GM12878 (cell line): ENCODE data around the gene FHL5. TPM values are rescaled to one million over a fixed set of nuclear protein-coding genes. Genes with fewer than 3 reads are reported as not detected.

Source experiments
- ATAC-seq: fragments of 200-7000 bp; cut with Tn5 transposase; 3 replicates; pipeline ENCODE4 v1.9.1; 2020; ENCODE audit warnings: mild to moderate bottlenecking, moderate library complexity
- BruUV-seq: library from RNA; stranded (reverse); fragments of 400-500 nt; replicated peaks from 2 replicates; lab custom pipeline; 2021; lab: Mats Ljungman, UMichigan
- CTCF ChIA-PET: fragments of 300-600 bp; sonication (Branson Sonifier 250); formaldehyde crosslinking; extraction: SDS; loops from one replicate; lab custom pipeline; 2021; ENCODE audit warnings: inconsistent platforms; lab: Yijun Ruan, JAX
- POLR2A ChIA-PET: fragments of 350-600 bp; formaldehyde crosslinking; extraction: SDS; loops from one replicate; lab custom pipeline; 2021; ENCODE audit warnings: inconsistent platforms; lab: Charles Lee
- RAD21 ChIA-PET: fragments of 300-600 bp; sonication (Branson Sonifier 250); formaldehyde crosslinking; loops from one replicate; lab custom pipeline; 2023; ENCODE audit warnings: antibody characterized with exemption; ENCODE audit not compliant: unreplicated experiment; lab: Charles Lee
- SMC1A ChIA-PET: fragments of 300-600 bp; sonication (Branson Sonifier 250); formaldehyde crosslinking; loops from one replicate; lab custom pipeline; 2023; ENCODE audit not compliant: unreplicated experiment, uncharacterized antibody; lab: Charles Lee
- DNase-seq: peaks from one replicate; pipeline ENCODE4 v3.0.0-alpha.2; 2011; ENCODE audit warnings: low read depth, low spot score
- FAIRE-seq: peaks from 3 replicates; lab custom pipeline; 2011; peaks lifted over from hg19 to GRCh38; lab: Jason Lieb, UNC
- H2AFZ ChIP-seq: 2 replicates; pipeline ENCODE4 v1.6.0; 2011; ENCODE audit warnings: low read depth, low read length, control low read depth; ENCODE audit not compliant: control insufficient read depth
- H3K27ac ChIP-seq: 2 replicates; pipeline ENCODE4 v1.5.1; 2011; ENCODE audit warnings: control low read depth; ENCODE audit not compliant: control insufficient read depth, insufficient read depth
- H3K27me3 ChIP-seq, 2 experiments: replicated peaks in 1 of 2; 2 replicates each; pipeline versions ENCODE4 v1.6.0 to v1.6.1; 2011; ENCODE audit warnings: low read length in 1 of 2; ENCODE audit not compliant: control insufficient read depth in 2 of 2, insufficient read depth in 2 of 2
- H3K36me3 ChIP-seq, 2 experiments: 2 replicates each; pipeline ENCODE4 v1.5.1; 2011; ENCODE audit warnings: low read length in 1 of 2; ENCODE audit not compliant: control insufficient read depth in 2 of 2, insufficient read depth in 2 of 2
- H3K4me1 ChIP-seq: 2 replicates; pipeline ENCODE4 v1.6.1; 2011; ENCODE audit warnings: mild to moderate bottlenecking, low read length, moderate library complexity, mixed read lengths; ENCODE audit not compliant: control insufficient read depth, insufficient read depth
- H3K4me2 ChIP-seq: 2 replicates; pipeline ENCODE4 v1.6.0; 2011; ENCODE audit warnings: control low read depth; ENCODE audit not compliant: control insufficient read depth, insufficient read depth
- H3K4me3 ChIP-seq: fragments of 200-600 bp; sonication (generic); 2 replicates; pipeline ENCODE4 v1.5.1; 2016
- H3K79me2 ChIP-seq: 2 replicates; pipeline ENCODE4 v1.6.0; 2011; ENCODE audit warnings: low read length; ENCODE audit not compliant: control insufficient read depth, insufficient read depth
- H3K9ac ChIP-seq: 2 replicates; pipeline ENCODE4 v1.8.0; 2011; ENCODE audit warnings: low read length, control low read depth, mixed read lengths; ENCODE audit not compliant: control insufficient read depth, insufficient read depth
- H3K9me3 ChIP-seq: replicated peaks from 3 replicates; pipeline ENCODE4 v1.5.1; 2011; ENCODE audit warnings: mild to moderate bottlenecking, low read length; ENCODE audit not compliant: control insufficient read depth, insufficient read depth
- H4K20me1 ChIP-seq: 2 replicates; pipeline ENCODE4 v1.6.0; 2011; ENCODE audit not compliant: control insufficient read depth, insufficient read depth
- BCL11A ChIP-seq: IDR thresholded peaks from 2 replicates; pipeline ENCODE4 v1.6.1; 2011; ENCODE audit warnings: low read depth, low read length
- CREM ChIP-seq: IDR thresholded peaks from 2 replicates; pipeline ENCODE4 v1.6.1; 2014; ENCODE audit warnings: antibody characterized with exemption, low read depth
- IKZF1 ChIP-seq: fragments of 450-650 bp; conservative IDR thresholded peaks from 2 replicates; pipeline ENCODE4 v1.6.1; 2017; ENCODE audit warnings: antibody characterized with exemption, mild to moderate bottlenecking
- NBN ChIP-seq: fragments of 450-650 bp; IDR thresholded peaks from 2 replicates; pipeline ENCODE4 v1.6.1; 2016
- RCOR1 ChIP-seq: conservative IDR thresholded peaks from 2 replicates; pipeline ENCODE4 v1.6.1; 2012; ENCODE audit warnings: low read depth, low read length, improper control_type of control experiment
- RUNX3 ChIP-seq: IDR thresholded peaks from 2 replicates; pipeline ENCODE4 v1.6.1; 2012; ENCODE audit warnings: low read length, inconsistent platforms
- TCF12 ChIP-seq: IDR thresholded peaks from 2 replicates; pipeline ENCODE4 v1.6.1; 2011; ENCODE audit warnings: low read depth, mild to moderate bottlenecking, low read length
- ZNF24 ChIP-seq: fragments of 450-650 bp; IDR thresholded peaks from 2 replicates; pipeline ENCODE4 v1.6.1; 2017; ENCODE audit warnings: antibody characterized with exemption, mild to moderate bottlenecking
- WGBS: methylation state at CpG from one replicate; pipeline ENCODE4 v1.1.6; 2016; ENCODE audit warnings: low lambda C conversion rate; ENCODE audit not compliant: insufficient replicate concordance, insufficient coverage; ENCODE audit errors: missing lambda C conversion rate; 5-methylcytosine and 5-hydroxymethylcytosine counted together
- in situ Hi-C: fragments of 300-500 bp; cut with MboI; formaldehyde crosslinking; loops from 9 replicates; pipeline ENCODE4 v1.14.3; 2018; ENCODE audit warnings: mixed read lengths
- intact Hi-C: fragments of 100-400 bp; cut with micrococcal nuclease; formaldehyde crosslinking; loops from one replicate; pipeline ENCODE4 v1.14.2; 2022; ENCODE audit not compliant: unreplicated experiment
- polyA plus RNA-seq, 11 experiments: library from polyadenylated mRNA; depleted of rRNA in 4 of 11; unstranded in 6 of 11; stranded (reverse) in 5 of 11; fragments of >200 nt; fragmentation: Nextera tagmentation in 4 of 11; fragmentation: Illumina TruSeq in 1 of 11; extraction: Ambion mirVana in 4 of 11; extraction: Trizol in 1 of 11; gene quantifications; 1 replicate in 1 of 11; 2 replicates in 10 of 11; pipeline versions ENCODE4 v1.2.1 to v1.2.3, GENCODE V29; 2011 to 2016; ENCODE audit warnings: inconsistent platforms in 2 of 11, missing spikeins in 2 of 11, low read depth in 1 of 11
- total RNA-seq, 4 experiments: library from RNA; depleted of rRNA in 3 of 4; stranded (reverse); fragments of >200 nt in 3 of 4; fragmentation: Illumina TruSeq in 1 of 4; extraction: Trizol in 1 of 4; gene quantifications; 2 replicates each; pipeline versions ENCODE4 v1.2.1 to v1.2.3, GENCODE V29; 2013 to 2021
- TF ChIP-seq, protein P1 (sequence below): fragments of 450-650 bp; conservative IDR thresholded peaks from 2 replicates; pipeline ENCODE4 v1.6.1; 2017; ENCODE audit warnings: mild to moderate bottlenecking, moderate library complexity

The FHL5 gene
- total and polyA plus RNA-seq, 10 of the 15 experiments (the other 5 are each of a cell fraction or from before 2014, with no cell fraction given): 0.16 TPM; not detected in 9

GRCh38 chr6:96651816-96652215 lies 88.9 kb downstream of the FHL5 start:
- ChIA-PET RAD21 (interaction anchor here (0.6 to 1.9 kb wide), 5 partner anchors 25 to 254 kb away, joined by 3 to 7 read pairs (median 3); no protein-coding TSS in a partner anchor), CTCF (interaction anchor here (0.9 to 2.9 kb wide), 4 partner anchors 9 to 408 kb away, joined by 4 to 16 read pairs (median 6); no protein-coding TSS in a partner anchor), POLR2A (interaction anchor here (0.6 to 0.8 kb wide), 2 partner anchors 182 to 573 kb away, joined by 3 read pairs; no protein-coding TSS in a partner anchor), SMC1A (interaction anchor here (0.5 to 2.3 kb wide), 8 partner anchors 8 to 1074 kb away, joined by 3 to 8 read pairs (median 4); no protein-coding TSS in a partner anchor)
- no peak overlapping the region for H3K4me2 ChIP-seq
- H3K9me3 ChIP-seq: no peaks in the 10 kb centered on the region
- peak overlapping the region; percentile 21; the same call in 1 of the 2 replicates for H2AFZ ChIP-seq
- no peaks in the 10 kb centered on the region for H4K20me1 ChIP-seq
- H3K27me3 ChIP-seq: no peaks in the 10 kb centered on the region
- no peak overlapping the region for H3K4me3 ChIP-seq
- H3K27ac ChIP-seq: no peak overlapping the region
- FAIRE-seq: peak; percentile 47
- TF ChIP-seq, protein P1, sequence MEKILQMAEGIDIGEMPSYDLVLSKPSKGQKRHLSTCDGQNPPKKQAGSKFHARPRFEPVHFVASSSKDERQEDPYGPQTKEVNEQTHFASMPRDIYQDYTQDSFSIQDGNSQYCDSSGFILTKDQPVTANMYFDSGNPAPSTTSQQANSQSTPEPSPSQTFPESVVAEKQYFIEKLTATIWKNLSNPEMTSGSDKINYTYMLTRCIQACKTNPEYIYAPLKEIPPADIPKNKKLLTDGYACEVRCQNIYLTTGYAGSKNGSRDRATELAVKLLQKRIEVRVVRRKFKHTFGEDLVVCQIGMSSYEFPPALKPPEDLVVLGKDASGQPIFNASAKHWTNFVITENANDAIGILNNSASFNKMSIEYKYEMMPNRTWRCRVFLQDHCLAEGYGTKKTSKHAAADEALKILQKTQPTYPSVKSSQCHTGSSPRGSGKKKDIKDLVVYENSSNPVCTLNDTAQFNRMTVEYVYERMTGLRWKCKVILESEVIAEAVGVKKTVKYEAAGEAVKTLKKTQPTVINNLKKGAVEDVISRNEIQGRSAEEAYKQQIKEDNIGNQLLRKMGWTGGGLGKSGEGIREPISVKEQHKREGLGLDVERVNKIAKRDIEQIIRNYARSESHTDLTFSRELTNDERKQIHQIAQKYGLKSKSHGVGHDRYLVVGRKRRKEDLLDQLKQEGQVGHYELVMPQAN: no peak
- TF ChIP-seq BCL11A (0 out of 2 replicates have a peak, but pooled peaks have one; percentile 25), RCOR1 (no peak), RUNX3 (peak; percentile 42; the same call in 1 of the 2 replicates), CREM (no peak), ZNF24 (no peak), TCF12 (0 out of 2 replicates have a peak, but pooled peaks have one; percentile 21), NBN (0 out of 2 replicates have a peak, but pooled peaks have one; percentile 21), IKZF1 (peak; percentile 20; the same call in 1 of the 2 replicates)
- 0% methylated on average over 1 of the region's 1 CpG for WGBS
- intact Hi-C loops: no loop called here
- in situ Hi-C loops: no loop called here
- peak; percentile 28 for DNase-seq
- ATAC-seq: peak; percentile 81
- no TSS peak for BruUV-seq
- no peaks in the 10 kb centered on the region for H3K36me3 ChIP-seq
- H3K9ac ChIP-seq: no peak overlapping the region
- H3K79me2 ChIP-seq: no peaks in the 10 kb centered on the region
- H3K4me1 ChIP-seq: peaks cover 7% of the 10 kb centered on the region
